B cell (primary cell): ENCODE measurements around the gene CNTN3. TPM values are rescaled to one million over a fixed set of nuclear protein-coding genes. Genes with fewer than 3 reads are reported as not detected.

Experiments used
- ATAC-seq: fragments of 200-7000 bp; cut with Tn5 transposase; one replicate; pipeline ENCODE4 v1.10.0; 2021; ENCODE audit warnings: low read depth, mild to moderate bottlenecking, moderate number of reproducible peaks, moderate library complexity
- CTCF ChIA-PET: fragments of 350-600 bp; sonication (Branson Sonifier 250); formaldehyde crosslinking; loops from one replicate; lab custom pipeline; 2021; ENCODE audit warnings: antibody characterized with exemption, inconsistent platforms; lab: Charles Lee
- POLR2A ChIA-PET: fragments of 350-600 bp; sonication (Branson Sonifier 250); formaldehyde crosslinking; loops from one replicate; lab custom pipeline; 2021; ENCODE audit warnings: antibody characterized with exemption; lab: Charles Lee
- DNase-seq: peaks from one replicate; pipeline ENCODE4 v3.0.0; 2013
- H2AFZ ChIP-seq: 2 replicates; pipeline ENCODE4 v1.6.1; 2012; ENCODE audit warnings: mild to moderate bottlenecking, low read depth, low read length; ENCODE audit not compliant: insufficient read depth, poor library complexity, severe bottlenecking
- H3K27ac ChIP-seq, 2 donors: 1 replicate in 1 of 2; 2 replicates in 1 of 2; pipeline ENCODE4 v1.5.1; 2012 to 2013; ENCODE audit warnings: low read length in 2 of 2, mild to moderate bottlenecking in 2 of 2, moderate library complexity in 1 of 2
- H3K27me3 ChIP-seq, 4 experiments: fragments of 200-600 bp in 1 of 4; sonication (generic) in 1 of 4; replicated peaks in 1 of 4; 1 replicate in 2 of 4; 2 replicates in 2 of 4; pipeline versions ENCODE4 v1.6.1 to v1.7.0; 2013 to 2016; ENCODE audit warnings: low read length in 3 of 4, mild to moderate bottlenecking in 2 of 4, mixed read lengths in 1 of 4, moderate library complexity in 1 of 4; ENCODE audit not compliant: insufficient read depth in 4 of 4, control insufficient read depth in 3 of 4; ENCODE audit errors: control extremely low read depth in 1 of 4
- H3K36me3 ChIP-seq, 2 experiments: replicated peaks in 1 of 2; 1 replicate in 1 of 2; 2 replicates in 1 of 2; pipeline versions ENCODE4 v1.6.1 to v1.7.1; 2013; ENCODE audit warnings: low read length in 1 of 2; ENCODE audit not compliant: insufficient read depth in 2 of 2, control insufficient read depth in 1 of 2; ENCODE audit errors: control extremely low read depth in 1 of 2, extremely low read depth in 1 of 2
- H3K4me1 ChIP-seq, 2 donors: fragments of 200-600 bp in 1 of 2; sonication (generic) in 1 of 2; 1 replicate in 1 of 2; 2 replicates in 1 of 2; pipeline versions ENCODE4 v1.5.1 to v1.6.1; 2013 to 2017; ENCODE audit warnings: low read length in 2 of 2; ENCODE audit not compliant: control insufficient read depth in 2 of 2, insufficient read depth in 2 of 2
- H3K4me2 ChIP-seq: replicated peaks from 2 replicates; pipeline ENCODE3; 2012; ENCODE audit warnings: mild to moderate bottlenecking, low read depth, low read length; ENCODE audit not compliant: poor library complexity, severe bottlenecking
- H3K4me3 ChIP-seq, 5 experiments: fragments of 200-600 bp in 1 of 5; sonication (generic) in 1 of 5; 1 replicate in 3 of 5; 2 replicates in 2 of 5; pipeline versions ENCODE4 v1.5.1 to v1.7.0; 2011 to 2016; ENCODE audit warnings: low read length in 4 of 5, mild to moderate bottlenecking in 4 of 5, low read depth in 2 of 5, control low read depth in 1 of 5, moderate library complexity in 1 of 5; ENCODE audit not compliant: insufficient read depth in 1 of 5; ENCODE audit errors: control extremely low read depth in 1 of 5, extremely low read depth in 1 of 5
- H3K79me2 ChIP-seq: fragments of 200-600 bp; sonication (generic); one replicate; pipeline ENCODE4 v1.6.0; 2016; ENCODE audit warnings: low read length; ENCODE audit not compliant: control insufficient read depth, insufficient read depth
- H3K9ac ChIP-seq: fragments of 200-600 bp; sonication (generic); 2 replicates; pipeline ENCODE4 v1.6.1; 2017; ENCODE audit warnings: mild to moderate bottlenecking, low read length, moderate library complexity
- H3K9me3 ChIP-seq, 3 donors: one replicate each; pipeline versions ENCODE4 v1.6.1 to v1.7.1; 2013; ENCODE audit warnings: low read length in 2 of 3; ENCODE audit not compliant: control insufficient read depth in 2 of 3, insufficient read depth in 1 of 3; ENCODE audit errors: control extremely low read depth in 1 of 3
- H4K20me1 ChIP-seq: 2 replicates; pipeline ENCODE4 v1.6.0; 2012; ENCODE audit warnings: mild to moderate bottlenecking, low read length; ENCODE audit not compliant: insufficient read depth, control insufficient read depth, poor library complexity, severe bottlenecking
- H3K27ac Mint-ChIP-seq: one replicate; pipeline ENCODE4 v1.8.0; 2021; ENCODE audit warnings: mixed read lengths
- H3K27me3 Mint-ChIP-seq: one replicate; pipeline ENCODE4 v1.8.0; 2021; ENCODE audit warnings: mixed read lengths
- H3K4me1 Mint-ChIP-seq: one replicate; pipeline ENCODE4 v1.8.0; 2021; ENCODE audit warnings: mixed read lengths
- H3K4me3 Mint-ChIP-seq: one replicate; pipeline ENCODE4 v1.8.0; 2021; ENCODE audit warnings: mixed read lengths
- H3K9me3 Mint-ChIP-seq: one replicate; pipeline ENCODE4 v1.8.0; 2022; ENCODE audit warnings: mixed read lengths; ENCODE audit not compliant: insufficient read depth
- CTCF ChIP-seq: fragments of 200-600 bp; IDR thresholded peaks from one replicate; pipeline ENCODE4 v1.8.0; 2022; ENCODE audit warnings: antibody characterized with exemption, mild to moderate bottlenecking
- EZH2 ChIP-seq: IDR thresholded peaks from 2 replicates; pipeline ENCODE4 v1.6.1; 2012; ENCODE audit warnings: borderline replicate concordance, low read depth, mild to moderate bottlenecking, moderate library complexity, low read length; ENCODE audit not compliant: insufficient read depth, poor library complexity, severe bottlenecking
- WGBS: methylation state at CpG from one replicate; pipeline ENCODE4 v1.1.5; 2013; ENCODE audit warnings: missing lambda C conversion rate; ENCODE audit not compliant: insufficient coverage; 5-methylcytosine and 5-hydroxymethylcytosine counted together
- intact Hi-C: fragments of 100-400 bp; cut with micrococcal nuclease; formaldehyde crosslinking; loops from one replicate; pipeline ENCODE4 v1.10.0; 2022
- polyA plus RNA-seq: library from polyadenylated mRNA; depleted of rRNA; stranded (reverse); fragments of >200 nt; gene quantifications from 2 replicates; pipeline ENCODE4 v1.2.3, GENCODE V29; 2012
- total RNA-seq, 2 donors: library from RNA; stranded (reverse); fragments of 120-200 nt in 1 of 2; gene quantifications; 1 replicate in 1 of 2; 2 replicates in 1 of 2; pipeline versions ENCODE4 v1.2.3 to v1.2.4, GENCODE V29; 2013 to 2022

CNTN3 gene
- total and polyA plus RNA-seq, 2 donors (not counting 1 experiment from before 2014, with no cell fraction given) = not detected

GRCh38 chr3:74571118-74571517, 43.3 kb downstream of the CNTN3 start:
- no peaks in the 10 kb centered on the region for H3K36me3 ChIP-seq
- no peak overlapping the region for H3K4me3 ChIP-seq
- ATAC-seq (no peak), DNase-seq (no peak)
- no peak overlapping the region for H3K4me2 ChIP-seq
- POLR2A ChIA-PET = no interaction called here
- TF ChIP-seq EZH2 (no peak), CTCF (no peak)
- 100% methylated on average over 2 of the region's 4 CpGs for WGBS
- H3K27me3 ChIP-seq = no peaks in the 10 kb centered on the region
- Mint-ChIP-seq H3K9me3 (peaks cover 7% of the 10 kb centered on the region), H3K27me3 (no peaks in the 10 kb centered on the region), H3K4me3 (no peak overlapping the region), H3K4me1 (no peaks in the 10 kb centered on the region), H3K27ac (no peak overlapping the region)
- H3K4me1 ChIP-seq = no peaks in the 10 kb centered on the region
- no peaks in the 10 kb centered on the region for H4K20me1 ChIP-seq
- no peak overlapping the region for H3K27ac ChIP-seq
- H3K9me3 ChIP-seq = peaks cover 0 to 4% (median 0%) of the 10 kb centered on the region in 3 donors
- no peak overlapping the region for H3K9ac ChIP-seq
- intact Hi-C loops = no loop called here
- no peaks in the 10 kb centered on the region for H3K79me2 ChIP-seq
- CTCF ChIA-PET = no interaction called here
- no peak overlapping the region for H2AFZ ChIP-seq
